ENCODE results near the gene TPM4. TPM values are rescaled to one million over a fixed set of nuclear protein-coding genes. Genes with fewer than 3 reads are reported as not detected.
A peak's percentile ranks its signal among the peaks of the same experiment; 100 is the strongest.

TPM4 gene
- total RNA-seq, 2 donors from 2014 or later: 261 to 279 TPM

DNA sequence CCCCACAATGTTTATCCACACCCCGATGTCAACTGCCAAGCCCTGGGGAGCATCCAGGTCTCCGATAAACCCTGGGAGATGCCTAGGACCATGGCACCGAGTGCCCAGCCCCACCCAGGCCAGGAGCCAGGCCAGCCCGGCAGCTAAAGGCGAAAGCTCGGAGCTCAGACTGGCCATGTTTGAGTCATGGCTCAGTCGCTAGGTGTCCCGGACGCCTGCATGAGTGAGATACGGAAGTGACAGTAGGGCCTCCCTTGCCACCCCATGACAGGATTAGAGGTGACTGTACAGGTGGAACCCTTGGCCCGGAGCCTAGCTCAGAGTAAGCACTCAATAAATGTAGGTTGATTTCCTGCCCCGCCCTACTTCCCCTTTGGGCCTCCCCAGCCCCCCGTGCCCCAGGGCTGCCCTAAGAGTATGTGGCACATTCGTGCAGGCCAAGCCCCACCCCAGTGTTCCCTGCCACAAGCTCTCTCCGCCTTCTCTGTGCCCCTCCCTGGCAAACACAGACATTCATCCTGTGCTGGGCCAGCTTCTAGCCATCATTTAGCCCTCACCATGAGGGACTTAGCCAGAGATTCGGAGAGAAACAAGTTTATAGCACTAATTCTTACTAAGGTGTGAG is 5.8 kb upstream of the TPM4 start:
- DNase-seq: peak; percentile 62 to 81 (median 63)
- H3K4me3 Mint-ChIP-seq: no peak overlapping the region

DNA sequence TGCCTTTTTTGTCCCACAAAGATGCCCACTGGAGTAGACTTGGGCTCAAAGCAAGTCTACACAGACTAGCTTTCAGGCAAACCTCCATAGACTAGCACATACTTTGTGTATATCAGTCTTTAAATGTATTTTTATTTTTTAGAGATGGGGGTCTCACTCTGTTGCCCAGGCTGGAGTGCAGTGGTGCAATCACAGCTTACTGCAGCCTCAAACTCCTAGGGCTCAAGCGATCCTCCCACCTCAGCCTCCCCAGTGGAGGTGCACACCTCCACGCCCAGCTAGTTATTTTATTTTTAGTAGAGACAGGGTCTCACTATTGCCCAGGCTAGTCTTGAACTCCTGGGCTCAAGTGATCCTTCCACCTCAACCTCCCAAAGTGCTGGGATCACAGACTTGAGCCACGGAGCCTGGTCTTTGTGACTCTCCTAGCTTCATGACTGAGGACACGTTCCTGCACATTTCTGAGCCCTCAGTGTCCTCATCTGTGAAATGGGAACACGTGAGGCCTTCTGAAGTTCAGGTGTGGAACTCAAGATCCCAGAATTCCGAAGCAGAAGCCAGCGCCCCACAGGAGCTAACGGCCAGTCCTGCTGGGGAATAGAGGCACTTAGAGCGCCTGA is 5.1 kb upstream of the TPM4 start:
- Mint-ChIP-seq H3K4me1 (peaks cover 37% of the 10 kb centered on the region), H3K27me3 (no peaks in the 10 kb centered on the region), H3K4me3 (no peak overlapping the region), H3K27ac (no peak overlapping the region), H3K36me3 (ENCODE audit: low read depth) (no peaks in the 10 kb centered on the region)
- no peaks in the 10 kb centered on the region for H3K9me3 ChIP-seq (ENCODE audit: control insufficient read depth, low read length, poor library complexity, severe bottlenecking)
- ATAC-seq: no peak
- DNase-seq: no peak

More for the DNA sequence above, 5.8 kb upstream of the TPM4 start:
- H3K27me3 Mint-ChIP-seq: no peaks in the 10 kb centered on the region
- peak; percentile 93 for ATAC-seq
- H3K36me3 Mint-ChIP-seq (ENCODE audit: low read depth): no peaks in the 10 kb centered on the region
- H3K9me3 ChIP-seq (ENCODE audit: control insufficient read depth, low read length, poor library complexity, severe bottlenecking): no peaks in the 10 kb centered on the region
- peaks cover 35% of the 10 kb centered on the region for H3K4me1 Mint-ChIP-seq
- no peak overlapping the region for H3K27ac Mint-ChIP-seq

- no peaks in the 10 kb centered on the region for H3K9me3 ChIP-seq (ENCODE audit: control insufficient read depth, low read length, poor library complexity, severe bottlenecking)
- Mint-ChIP-seq H3K27me3 (no peaks in the 10 kb centered on the region), H3K36me3 (ENCODE audit: low read depth) (no peaks in the 10 kb centered on the region), H3K27ac (peak overlapping the region; percentile 89), H3K4me3 (no peak overlapping the region), H3K4me1 (peaks cover 41% of the 10 kb centered on the region)
- DNase-seq (no peak), ATAC-seq (no peak)
Measured at GRCh38 chr19:16073481-16073880, 2.8 kb upstream of the TPM4 start.

GRCh38 chr19:16073988-16074387 is 2.3 kb upstream of the TPM4 start:
- no peak for DNase-seq
- H3K9me3 ChIP-seq (ENCODE audit: control insufficient read depth, low read length, poor library complexity, severe bottlenecking): no peaks in the 10 kb centered on the region
- Mint-ChIP-seq H3K27me3 (no peaks in the 10 kb centered on the region), H3K4me1 (peaks cover 45% of the 10 kb centered on the region), H3K36me3 (ENCODE audit: low read depth) (no peaks in the 10 kb centered on the region), H3K27ac (peak overlapping the region; percentile 89), H3K4me3 (peak overlapping the region; percentile 55)
- no peak for ATAC-seq

- H3K4me3 Mint-ChIP-seq: peak overlapping the region; percentile 94
- peaks cover 2% of the 10 kb centered on the region for H3K36me3 Mint-ChIP-seq (ENCODE audit: low read depth)
- DNase-seq (no peak), ATAC-seq (no peak)
- no peaks in the 10 kb centered on the region for H3K27me3 Mint-ChIP-seq
- peak overlapping the region; percentile 89 for H3K27ac Mint-ChIP-seq
- H3K4me1 Mint-ChIP-seq: peaks cover 52% of the 10 kb centered on the region
- H3K9me3 ChIP-seq (ENCODE audit: control insufficient read depth, low read length, poor library complexity, severe bottlenecking): no peaks in the 10 kb centered on the region
Measured at GRCh38 chr19:16074488-16075365, 1.6 kb upstream of the TPM4 start.

DNA sequence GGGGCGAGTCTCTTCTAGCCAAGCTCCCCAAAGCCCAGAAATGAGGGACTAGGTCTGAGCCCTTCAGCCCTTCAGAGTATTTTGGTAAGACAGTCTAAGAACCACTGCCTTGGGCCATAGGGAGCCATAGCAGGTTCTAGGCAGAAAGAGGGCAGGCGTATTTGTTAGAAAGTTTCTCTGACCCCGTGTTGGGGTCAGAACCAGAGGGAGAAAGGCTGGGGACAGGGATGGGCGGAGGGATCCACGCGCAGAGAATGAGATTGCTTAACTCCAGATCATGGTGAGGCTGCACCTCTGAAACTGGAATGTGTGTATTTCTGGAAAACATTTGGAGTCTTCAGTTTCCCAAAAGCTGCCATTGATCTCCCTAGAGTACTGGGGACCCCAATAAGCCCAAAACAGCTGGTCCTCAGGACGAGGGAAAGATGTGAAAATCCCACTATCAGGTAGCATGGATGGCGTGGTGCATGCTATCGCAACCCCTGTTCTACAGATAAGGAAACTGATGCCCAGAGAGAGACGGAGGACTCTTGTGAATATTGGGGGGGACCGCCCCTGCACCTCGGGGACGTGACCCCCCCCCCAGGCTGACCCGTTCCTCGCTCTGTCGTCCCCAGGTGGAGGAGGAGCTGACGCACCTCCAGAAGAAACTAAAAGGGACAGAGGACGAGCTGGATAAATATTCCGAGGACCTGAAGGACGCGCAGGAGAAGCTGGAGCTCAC is 703 bp upstream of the TPM4 start:
- DNase-seq (no peak), ATAC-seq (no peak)
- peaks cover 59% of the 10 kb centered on the region for H3K4me1 Mint-ChIP-seq
- H3K27ac Mint-ChIP-seq: peak overlapping the region; percentile 89
- H3K4me3 Mint-ChIP-seq: peak overlapping the region; percentile 94
- no peaks in the 10 kb centered on the region for H3K27me3 Mint-ChIP-seq
- peaks cover 2% of the 10 kb centered on the region for H3K36me3 Mint-ChIP-seq (ENCODE audit: low read depth)
- no peaks in the 10 kb centered on the region for H3K9me3 ChIP-seq (ENCODE audit: control insufficient read depth, low read length, poor library complexity, severe bottlenecking)

- H3K9me3 ChIP-seq (ENCODE audit: control insufficient read depth, low read length, poor library complexity, severe bottlenecking): no peaks in the 10 kb centered on the region
- ATAC-seq (no peak), DNase-seq (no peak)
- Mint-ChIP-seq H3K27me3 (no peaks in the 10 kb centered on the region), H3K36me3 (ENCODE audit: low read depth) (peaks cover 6% of the 10 kb centered on the region), H3K4me3 (peak overlapping the region; percentile 94), H3K27ac (peak overlapping the region; percentile 96), H3K4me1 (peaks cover 59% of the 10 kb centered on the region)
Measured at GRCh38 chr19:16076958-16077611, 790 bp downstream of the TPM4 start.

DNA sequence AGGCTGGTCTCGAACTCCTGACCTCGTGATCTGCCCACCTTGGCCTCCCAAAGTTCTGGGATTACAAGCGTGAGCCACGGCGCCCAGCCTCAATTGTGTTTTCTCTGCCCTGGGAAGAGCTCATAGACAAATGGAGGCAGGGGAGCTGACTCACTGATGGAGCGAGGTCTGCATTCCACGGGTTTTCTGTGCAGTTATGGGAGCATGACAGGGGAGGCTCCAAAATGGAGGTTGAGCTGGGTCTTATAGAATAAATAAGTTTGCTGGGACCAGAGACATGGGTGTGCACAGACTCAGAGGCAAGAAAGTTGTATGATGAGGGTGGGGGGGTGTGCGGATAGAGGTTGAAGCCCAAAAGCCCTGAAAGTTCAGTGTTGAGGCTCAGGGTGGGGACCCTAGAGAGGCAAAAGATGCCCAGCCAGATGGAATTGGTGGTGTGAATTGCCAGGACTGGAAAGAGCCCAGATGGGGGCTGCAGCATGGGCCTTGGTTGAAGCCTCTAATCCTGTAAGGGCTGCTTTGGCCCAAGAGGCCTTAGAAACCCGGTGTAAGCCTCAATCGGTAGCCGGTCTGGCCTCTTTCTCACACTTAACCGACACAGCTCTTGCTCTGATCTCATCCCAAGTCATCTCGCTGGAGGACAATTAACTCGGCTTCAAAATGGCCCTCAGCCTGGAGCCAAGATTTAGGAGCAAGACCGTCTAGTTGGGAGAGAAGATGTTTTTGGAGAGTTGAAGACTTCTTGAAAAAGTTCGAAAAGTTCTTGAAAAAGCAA is 1.9 kb downstream of the TPM4 start:
- ATAC-seq (no peak), DNase-seq (no peak)
- no peaks in the 10 kb centered on the region for H3K9me3 ChIP-seq (ENCODE audit: control insufficient read depth, low read length, poor library complexity, severe bottlenecking)
- Mint-ChIP-seq H3K36me3 (ENCODE audit: low read depth) (peaks cover 6% of the 10 kb centered on the region), H3K27me3 (no peaks in the 10 kb centered on the region), H3K27ac (peak overlapping the region; percentile 96), H3K4me3 (peak overlapping the region; percentile 94), H3K4me1 (peaks cover 60% of the 10 kb centered on the region)

GRCh38 chr19:16078759-16079707 is 2.7 kb downstream of the TPM4 start:
- H3K9me3 ChIP-seq (ENCODE audit: control insufficient read depth, low read length, poor library complexity, severe bottlenecking): no peaks in the 10 kb centered on the region
- H3K27me3 Mint-ChIP-seq: no peaks in the 10 kb centered on the region
- peaks cover 59% of the 10 kb centered on the region for H3K4me1 Mint-ChIP-seq
- H3K36me3 Mint-ChIP-seq (ENCODE audit: low read depth): peaks cover 6% of the 10 kb centered on the region
- peak; percentile 80 for ATAC-seq
- peak overlapping the region; percentile 96 for H3K27ac Mint-ChIP-seq
- peak; percentile 40 to 66 (median 48) for DNase-seq
- H3K4me3 Mint-ChIP-seq: peak overlapping the region; percentile 94

GRCh38 chr19:16084067-16084685 is 7.9 kb downstream of the TPM4 start:
- H3K27ac Mint-ChIP-seq: peak overlapping the region; percentile 96
- no peaks in the 10 kb centered on the region for H3K27me3 Mint-ChIP-seq
- ATAC-seq (no peak), DNase-seq (no peak)
- H3K4me1 Mint-ChIP-seq: peaks cover 54% of the 10 kb centered on the region
- no peaks in the 10 kb centered on the region for H3K9me3 ChIP-seq (ENCODE audit: control insufficient read depth, low read length, poor library complexity, severe bottlenecking)
- H3K4me3 Mint-ChIP-seq: peak overlapping the region; percentile 21
- H3K36me3 Mint-ChIP-seq (ENCODE audit: low read depth): peaks cover 11% of the 10 kb centered on the region

DNA sequence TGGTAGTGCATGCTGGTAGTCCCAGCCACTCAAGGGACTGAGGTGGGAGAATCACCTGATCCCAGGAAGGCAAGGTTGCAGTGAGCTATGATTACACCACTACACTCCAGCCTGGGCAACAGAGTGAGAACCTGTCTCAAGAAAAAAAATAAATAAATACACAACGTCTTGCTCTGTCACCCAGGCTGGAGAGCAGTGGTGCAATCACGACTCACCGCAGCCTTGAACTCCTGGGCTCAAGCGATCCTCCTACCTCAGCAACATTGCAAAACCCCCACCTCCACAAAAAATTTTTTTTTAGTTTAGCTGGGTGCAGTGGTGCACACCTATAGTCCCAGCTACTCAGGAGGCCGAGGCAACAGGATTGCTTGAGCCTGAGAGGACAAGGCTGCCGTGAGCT is 8.8 kb downstream of the TPM4 start:
- Mint-ChIP-seq H3K4me1 (peaks cover 49% of the 10 kb centered on the region), H3K27me3 (no peaks in the 10 kb centered on the region), H3K4me3 (peak overlapping the region; percentile 92), H3K27ac (peak overlapping the region; percentile 96), H3K36me3 (ENCODE audit: low read depth) (peaks cover 12% of the 10 kb centered on the region)
- no peak for DNase-seq
- H3K9me3 ChIP-seq (ENCODE audit: control insufficient read depth, low read length, poor library complexity, severe bottlenecking): no peaks in the 10 kb centered on the region
- peak; percentile 16 for ATAC-seq
